CD4-positive, CD25-positive, alpha-beta regulatory T cell (primary cell): ENCODE measurements around the gene TMEM139. TPM values are rescaled to one million over a fixed set of nuclear protein-coding genes. Genes with fewer than 3 reads are reported as not detected.
A peak's percentile ranks its signal among the peaks of the same experiment; 100 is the strongest.
"Not testable (repeated sequence)": the region's sequence is repeated elsewhere in the genome, so short reads cannot be mapped to it uniquely, and the experiment has no call there.

Experiments
- ATAC-seq, 2 donors: fragments of 150-1000 bp; cut with Tn5 transposase; one replicate each; pipeline ENCODE4 v1.10.0; 2021; ENCODE audit warnings: low read depth in 2 of 2, moderate number of reproducible peaks in 2 of 2, moderate library complexity in 1 of 2
- DNase-seq, 3 donors: peaks; one replicate each; pipeline versions ENCODE4 v3.0.0 to v3.0.0-alpha.2; 2012 to 2022; ENCODE audit warnings: mixed read lengths in 1 of 3
- H3K27ac ChIP-seq: one replicate; pipeline ENCODE4 v1.7.0; 2013; ENCODE audit warnings: mild to moderate bottlenecking, low read length; ENCODE audit not compliant: insufficient read depth, poor library complexity, severe bottlenecking
- H3K27me3 ChIP-seq: one replicate; pipeline ENCODE4 v1.7.0; 2013; ENCODE audit warnings: low read length; ENCODE audit not compliant: control insufficient read depth, insufficient read depth
- H3K36me3 ChIP-seq: one replicate; pipeline ENCODE4 v1.7.0; 2013; ENCODE audit warnings: mild to moderate bottlenecking, low read length, moderate library complexity; ENCODE audit not compliant: control insufficient read depth, insufficient read depth
- H3K4me1 ChIP-seq: 2 replicates; pipeline ENCODE4 v1.7.0; 2013; ENCODE audit warnings: mild to moderate bottlenecking, low read length; ENCODE audit not compliant: insufficient read depth, control insufficient read depth, poor library complexity, severe bottlenecking
- H3K4me3 ChIP-seq: one replicate; pipeline ENCODE4 v1.7.0; 2013; ENCODE audit warnings: low read depth, mild to moderate bottlenecking, low read length, moderate library complexity
- H3K9me3 ChIP-seq, 2 experiments: 1 replicate in 1 of 2; 2 replicates in 1 of 2; pipeline ENCODE4 v1.7.0; 2013; ENCODE audit warnings: low read length in 2 of 2, mild to moderate bottlenecking in 1 of 2, moderate library complexity in 1 of 2; ENCODE audit not compliant: control insufficient read depth in 2 of 2
- H3K27ac Mint-ChIP-seq, 3 donors: one replicate each; pipeline ENCODE4 v1.8.0; 2020 to 2022; ENCODE audit warnings: mild to moderate bottlenecking in 3 of 3, mixed read lengths in 3 of 3, moderate library complexity in 2 of 3
- H3K27me3 Mint-ChIP-seq: one replicate; pipeline ENCODE4 v1.8.0; 2022; ENCODE audit warnings: mild to moderate bottlenecking, mixed read lengths
- H3K36me3 Mint-ChIP-seq: one replicate; pipeline ENCODE4 v1.8.0; 2020; ENCODE audit warnings: mixed read lengths
- H3K4me1 Mint-ChIP-seq, 4 donors: one replicate each; pipeline ENCODE4 v1.8.0; 2020 to 2022; ENCODE audit warnings: mixed read lengths in 4 of 4, mild to moderate bottlenecking in 1 of 4
- H3K4me3 Mint-ChIP-seq, 4 donors: one replicate each; pipeline ENCODE4 v1.8.0; 2020 to 2022; ENCODE audit warnings: mild to moderate bottlenecking in 4 of 4, mixed read lengths in 4 of 4, moderate library complexity in 3 of 4
- H3K9me3 Mint-ChIP-seq, 7 donors: one replicate each; pipeline ENCODE4 v1.8.0; 2020 to 2022; ENCODE audit warnings: mixed read lengths in 7 of 7, mild to moderate bottlenecking in 3 of 7, moderate library complexity in 2 of 7
- polyA plus RNA-seq, 4 donors: library from polyadenylated mRNA; unstranded; fragments of 300-500 nt; fragmentation: Illumina TruSeq; gene quantifications; one replicate each; pipeline ENCODE4 v1.2.3, GENCODE V29; 2021
- total RNA-seq: library from RNA; stranded (reverse); gene quantifications from one replicate; pipeline ENCODE4 v1.2.3, GENCODE V29; 2022

Gene TMEM139
- total and polyA plus RNA-seq, 5 donors from 2014 or later: 0.75 to 1.3 (median 0.91) TPM

DNA sequence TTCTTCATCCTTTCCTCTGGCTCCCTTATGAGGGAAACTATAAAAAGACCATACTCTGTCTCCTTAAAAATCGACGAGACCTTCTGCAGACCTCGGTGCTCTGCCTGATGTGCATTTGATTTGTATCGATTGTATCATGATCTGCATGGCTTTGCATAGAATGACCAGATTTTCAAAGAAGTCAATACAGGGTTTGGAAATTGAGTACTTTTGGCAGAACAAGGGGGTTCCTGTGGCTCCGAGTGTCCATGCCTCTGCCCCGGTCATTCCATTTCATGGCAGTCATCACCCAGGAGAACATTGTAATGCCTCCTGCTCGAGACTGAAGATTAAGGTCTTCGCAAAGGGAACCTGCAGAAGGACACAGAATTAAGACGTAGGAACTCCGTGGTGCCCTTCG is 4.1 kb downstream of the TMEM139 start:
- Mint-ChIP-seq H3K36me3 (peaks cover 18% of the 10 kb centered on the region), H3K27ac (peak overlapping the region; percentile 90 to 93 (median 91)), H3K4me1 (peaks cover 26 to 72% (median 57%) of the 10 kb centered on the region in 4 donors), H3K9me3 (no peaks in the 10 kb centered on the region), H3K27me3 (no peaks in the 10 kb centered on the region), H3K4me3 (peak overlapping the region; percentile 95 to 99 (median 98))
- peak overlapping the region; percentile 99 for H3K4me3 ChIP-seq
- no peaks in the 10 kb centered on the region for H3K27me3 ChIP-seq
- peaks cover 37% of the 10 kb centered on the region for H3K4me1 ChIP-seq
- no peak for ATAC-seq
- no peaks in the 10 kb centered on the region for H3K9me3 ChIP-seq
- H3K36me3 ChIP-seq: peaks cover 33% of the 10 kb centered on the region
- H3K27ac ChIP-seq: peak overlapping the region; percentile 78
- DNase-seq: no peak

DNA sequence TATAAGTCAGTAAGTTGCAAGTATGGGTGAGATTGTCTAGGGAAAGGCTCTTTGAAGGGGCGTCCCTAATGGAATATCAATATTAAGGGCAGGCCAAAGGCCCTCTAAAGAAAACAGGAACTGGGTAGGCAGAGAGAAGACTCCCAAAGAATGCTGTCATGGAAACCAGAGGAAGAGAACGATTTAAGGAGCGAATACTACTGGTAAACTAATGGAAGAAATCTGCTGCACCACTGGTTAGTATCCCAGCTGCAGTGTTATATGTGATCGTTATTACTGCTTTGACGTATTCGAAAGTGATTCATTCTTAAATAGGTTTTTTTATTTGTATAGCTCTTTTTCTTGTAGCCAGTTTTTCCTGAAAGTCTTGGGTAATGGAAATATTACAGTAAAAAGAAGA is 4.7 kb downstream of the TMEM139 start:
- Histone ChIP-seq H3K27me3 (no peaks in the 10 kb centered on the region), H3K4me3 (peak overlapping the region; percentile 99), H3K36me3 (peaks cover 39% of the 10 kb centered on the region), H3K4me1 (peaks cover 34% of the 10 kb centered on the region), H3K9me3 (no peaks in the 10 kb centered on the region), H3K27ac (peak overlapping the region; percentile 34)
- H3K9me3 Mint-ChIP-seq: no peaks in the 10 kb centered on the region
- peaks cover 27 to 72% (median 57%) of the 10 kb centered on the region in 4 donors for H3K4me1 Mint-ChIP-seq
- H3K4me3 Mint-ChIP-seq: peak overlapping the region; percentile 95 to 99 (median 98)
- H3K27ac Mint-ChIP-seq: peak overlapping the region; percentile 90 to 93 (median 91)
- peaks cover 24% of the 10 kb centered on the region for H3K36me3 Mint-ChIP-seq
- no peaks in the 10 kb centered on the region for H3K27me3 Mint-ChIP-seq
- DNase-seq (no peak), ATAC-seq (no peak)

GRCh38 chr7:143289888-143290287 is 5.1 kb downstream of the TMEM139 start:
- not testable (repeated sequence) for H3K27ac ChIP-seq, H3K27me3 Mint-ChIP-seq, H3K9me3 ChIP-seq, H3K27me3 ChIP-seq, ATAC-seq, DNase-seq, H3K9me3 Mint-ChIP-seq
- Mint-ChIP-seq H3K4me1 (peaks cover 29 to 71% (median 59%) of the 10 kb centered on the region in 4 donors), H3K27ac (peak overlapping the region in 2 of 3 donors; percentile 90 to 91), H3K36me3 (peaks cover 29% of the 10 kb centered on the region), H3K4me3 (peak overlapping the region; percentile 95 to 99 (median 98))
- Histone ChIP-seq H3K4me3 (peak overlapping the region; percentile 99), H3K4me1 (peaks cover 34% of the 10 kb centered on the region), H3K36me3 (peaks cover 44% of the 10 kb centered on the region)

- Mint-ChIP-seq H3K9me3 (no peaks in the 10 kb centered on the region), H3K27ac (peak overlapping the region in 2 of 3 donors; percentile 48 to 90), H3K4me3 (peak overlapping the region; percentile 95 to 99 (median 98)), H3K4me1 (peaks cover 29 to 71% (median 61%) of the 10 kb centered on the region in 4 donors), H3K27me3 (no peaks in the 10 kb centered on the region), H3K36me3 (peaks cover 33% of the 10 kb centered on the region)
- H3K36me3 ChIP-seq: peaks cover 48% of the 10 kb centered on the region
- no peak overlapping the region for H3K27ac ChIP-seq
- H3K9me3 ChIP-seq: no peaks in the 10 kb centered on the region
- ATAC-seq: no peak
- peaks cover 34% of the 10 kb centered on the region for H3K4me1 ChIP-seq
- peak overlapping the region; percentile 99 for H3K4me3 ChIP-seq
- H3K27me3 ChIP-seq: no peaks in the 10 kb centered on the region
- DNase-seq: no peak
These were observed 5.5 kb downstream of the TMEM139 start for GRCh38 chr7:143290293-143290692.

DNA sequence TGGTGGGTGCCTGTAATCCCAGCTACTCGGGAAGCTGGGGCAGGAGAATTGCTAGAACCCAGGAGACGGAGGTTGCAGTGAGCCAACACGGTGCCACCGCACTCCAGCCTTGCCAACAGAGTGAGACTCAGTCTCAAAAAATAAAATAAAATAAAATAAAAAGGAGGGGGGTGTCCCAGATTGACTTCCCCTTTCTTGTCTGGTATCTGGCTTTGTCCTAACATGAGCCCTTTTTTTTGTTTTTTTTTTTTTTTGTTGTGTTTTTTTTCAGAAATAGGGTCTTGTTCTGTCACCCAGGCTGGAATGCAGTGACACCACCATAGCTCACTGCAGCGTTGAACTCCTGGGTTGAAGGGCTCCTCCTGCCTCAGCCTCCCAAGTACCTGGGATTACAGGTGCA is 8.1 kb downstream of the TMEM139 start:
- Histone ChIP-seq H3K4me3 (no peak overlapping the region), H3K36me3 (peaks cover 69% of the 10 kb centered on the region), H3K27me3 (no peaks in the 10 kb centered on the region), H3K9me3 (no peaks in the 10 kb centered on the region), H3K27ac (no peak overlapping the region), H3K4me1 (peaks cover 43% of the 10 kb centered on the region)
- Mint-ChIP-seq H3K27ac (no peak overlapping the region), H3K36me3 (peaks cover 50% of the 10 kb centered on the region), H3K4me1 (peaks cover 40 to 80% (median 68%) of the 10 kb centered on the region in 4 donors), H3K4me3 (peak overlapping the region in 1 of 4 donors; percentile 51), H3K9me3 (peaks cover 0 to 2% (median 0%) of the 10 kb centered on the region in 7 donors), H3K27me3 (no peaks in the 10 kb centered on the region)
- no peak for ATAC-seq
- DNase-seq: no peak

DNA sequence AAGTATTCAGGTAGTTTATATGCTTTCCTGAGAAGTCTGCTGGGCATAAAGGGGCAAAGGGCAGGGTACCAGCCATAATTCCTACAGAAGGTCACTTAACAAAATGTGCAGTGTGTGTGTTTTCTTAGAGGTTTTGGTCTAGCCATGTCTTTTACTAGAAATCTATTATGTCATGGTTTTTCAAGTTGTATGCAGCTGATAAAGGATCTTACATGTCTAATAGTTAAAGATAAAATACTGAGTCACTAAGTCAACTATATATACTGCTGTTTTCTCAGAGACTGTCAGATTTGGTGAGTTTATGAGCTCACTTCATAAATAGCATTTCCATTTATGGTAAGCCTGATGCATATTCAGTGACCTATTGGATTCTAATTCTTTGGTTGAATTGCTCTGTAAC is 11.1 kb downstream of the TMEM139 start:
- peak overlapping the region in 3 of 4 donors; percentile 9 to 81 (median 51) for H3K4me3 Mint-ChIP-seq
- no peaks in the 10 kb centered on the region for H3K9me3 ChIP-seq
- H3K27me3 Mint-ChIP-seq: no peaks in the 10 kb centered on the region
- no peaks in the 10 kb centered on the region for H3K27me3 ChIP-seq
- peaks cover 61% of the 10 kb centered on the region for H3K36me3 Mint-ChIP-seq
- H3K9me3 Mint-ChIP-seq: peaks cover 0 to 2% (median 0%) of the 10 kb centered on the region in 7 donors
- H3K36me3 ChIP-seq: peaks cover 91% of the 10 kb centered on the region
- H3K4me1 ChIP-seq: peaks cover 33% of the 10 kb centered on the region
- peak overlapping the region; percentile 45 for H3K4me3 ChIP-seq
- H3K27ac Mint-ChIP-seq: peak overlapping the region; percentile 24 to 47 (median 35)
- H3K27ac ChIP-seq: peak overlapping the region; percentile 8
- no peak for ATAC-seq
- no peak for DNase-seq
- peaks cover 48 to 76% (median 62%) of the 10 kb centered on the region in 4 donors for H3K4me1 Mint-ChIP-seq

GRCh38 chr7:143296686-143297085 is 11.9 kb downstream of the TMEM139 start:
- peaks cover 92% of the 10 kb centered on the region for H3K36me3 ChIP-seq
- Mint-ChIP-seq H3K27ac (peak overlapping the region in 2 of 3 donors; percentile 3 to 47), H3K27me3 (no peaks in the 10 kb centered on the region), H3K9me3 (peaks cover 0 to 2% (median 0%) of the 10 kb centered on the region in 7 donors), H3K4me1 (peaks cover 41 to 74% (median 59%) of the 10 kb centered on the region in 4 donors), H3K4me3 (peak overlapping the region in 2 of 4 donors; percentile 51 to 81), H3K36me3 (peaks cover 63% of the 10 kb centered on the region)
- peaks cover 30% of the 10 kb centered on the region for H3K4me1 ChIP-seq
- H3K27me3 ChIP-seq: no peaks in the 10 kb centered on the region
- H3K27ac ChIP-seq: peak overlapping the region; percentile 8
- DNase-seq: no peak
- ATAC-seq: no peak
- peak overlapping the region; percentile 45 for H3K4me3 ChIP-seq
- H3K9me3 ChIP-seq: no peaks in the 10 kb centered on the region

- Mint-ChIP-seq H3K27me3 (no peaks in the 10 kb centered on the region), H3K9me3 (peaks cover 0 to 2% (median 0%) of the 10 kb centered on the region in 7 donors), H3K4me3 (peak overlapping the region in 3 of 4 donors; percentile 4 to 33 (median 32)), H3K27ac (peak overlapping the region in 2 of 3 donors; percentile 44 to 65), H3K4me1 (peaks cover 35 to 57% (median 48%) of the 10 kb centered on the region in 4 donors), H3K36me3 (peaks cover 65% of the 10 kb centered on the region)
- no peak for DNase-seq
- H3K4me3 ChIP-seq: peak overlapping the region; percentile 4
- H3K36me3 ChIP-seq: peaks cover 91% of the 10 kb centered on the region
- ATAC-seq: no peak
- H3K9me3 ChIP-seq: no peaks in the 10 kb centered on the region
- no peaks in the 10 kb centered on the region for H3K27me3 ChIP-seq
- no peak overlapping the region for H3K27ac ChIP-seq
- H3K4me1 ChIP-seq: peaks cover 27% of the 10 kb centered on the region
These were observed 14.6 kb downstream of the TMEM139 start for GRCh38 chr7:143299346-143299745.
